Measurements from ENCODE around the gene SYF2.
"Not testable (repeated sequence)": the region's sequence is repeated elsewhere in the genome, so short reads cannot be mapped to it uniquely, and the experiment has no call there.

The SYF2 gene

DNA sequence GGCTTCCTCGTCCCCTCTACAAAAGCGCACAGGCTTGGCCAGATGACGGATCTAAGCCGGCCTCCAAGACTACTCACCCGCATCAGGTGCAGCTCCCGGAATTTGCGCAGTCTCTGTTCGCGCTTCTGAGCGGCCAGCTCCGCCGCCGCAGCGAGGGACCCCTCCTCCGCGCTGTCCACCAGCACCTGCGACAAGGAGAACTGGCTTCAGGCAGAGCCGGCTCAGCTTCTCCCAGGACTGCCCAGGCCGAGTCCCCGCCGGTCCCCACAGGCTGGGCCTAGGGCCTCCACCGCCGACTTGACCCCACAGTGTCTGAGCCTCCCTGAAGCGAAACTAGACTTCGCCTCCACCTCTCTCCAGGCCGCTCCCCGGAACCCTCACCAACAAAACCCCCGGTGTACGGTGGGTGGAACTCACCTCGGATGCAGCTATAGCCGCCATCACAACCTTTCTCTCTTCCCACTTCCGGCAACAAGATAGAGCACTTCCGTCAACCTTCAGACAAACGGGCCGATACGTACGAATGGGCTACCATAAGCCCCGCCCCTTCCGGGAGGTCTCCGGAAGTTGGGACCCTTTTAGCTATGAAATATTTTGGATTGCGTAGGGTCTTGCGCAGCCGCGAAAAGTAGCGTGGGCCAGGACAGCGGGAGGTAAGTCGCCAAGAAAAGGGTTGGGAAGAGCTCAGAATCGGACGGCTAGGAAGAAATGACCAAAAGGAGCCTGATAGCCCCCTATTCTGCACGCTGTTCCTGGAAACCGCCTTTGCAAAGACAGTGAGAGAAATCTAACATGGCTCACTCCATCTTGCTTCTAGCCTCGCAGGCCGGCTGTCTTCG, at the start of gene SYF2 (continued):
- TF ChIP-seq ZNF24 (tag by site-specific recombination; IDR thresholded peaks at IDR 0.05) (no peak), ZBTB49 (tag by site-specific recombination; IDR thresholded peaks at IDR 0.05; ENCODE audit: low read depth) (no peak), ZNF791 (tag by site-specific recombination; IDR thresholded peaks at IDR 0.05) (no peak), ZNF596 (tag by site-specific recombination; IDR thresholded peaks at IDR 0.05) (no peak), ZNF670 (tag by site-specific recombination; IDR thresholded peaks at IDR 0.05; ENCODE audit: low read depth) (no peak), KLF17 (tag by site-specific recombination; IDR thresholded peaks at IDR 0.05) (0 out of 2 replicates have a peak, but pooled peaks have one; percentile 23), ZNF311 (tag by site-specific recombination; IDR thresholded peaks at IDR 0.05; ENCODE audit: borderline replicate concordance) (no peak), PRDM1 (tag by site-specific recombination; IDR thresholded peaks at IDR 0.05) (no peak), ZNF214 (tag by site-specific recombination; IDR thresholded peaks at IDR 0.05; ENCODE audit: borderline replicate concordance) (no peak), ZNF513 (tag by site-specific recombination; IDR thresholded peaks at IDR 0.05) (no peak), ZNF132 (tag by site-specific recombination; IDR thresholded peaks at IDR 0.05; ENCODE audit: borderline replicate concordance) (no peak), ZNF530 (tag by site-specific recombination; IDR thresholded peaks at IDR 0.05; ENCODE audit: low read depth) (no peak), ZNF776 (tag by site-specific recombination; IDR thresholded peaks at IDR 0.05; ENCODE audit: borderline replicate concordance) (no peak), ZNF292 (tag by site-specific recombination; IDR thresholded peaks at IDR 0.05; ENCODE audit: borderline replicate concordance, low read depth) (no peak), ZNF426 (tag by site-specific recombination; IDR thresholded peaks at IDR 0.05) (no peak)
- TF ChIP-seq, protein P1, sequence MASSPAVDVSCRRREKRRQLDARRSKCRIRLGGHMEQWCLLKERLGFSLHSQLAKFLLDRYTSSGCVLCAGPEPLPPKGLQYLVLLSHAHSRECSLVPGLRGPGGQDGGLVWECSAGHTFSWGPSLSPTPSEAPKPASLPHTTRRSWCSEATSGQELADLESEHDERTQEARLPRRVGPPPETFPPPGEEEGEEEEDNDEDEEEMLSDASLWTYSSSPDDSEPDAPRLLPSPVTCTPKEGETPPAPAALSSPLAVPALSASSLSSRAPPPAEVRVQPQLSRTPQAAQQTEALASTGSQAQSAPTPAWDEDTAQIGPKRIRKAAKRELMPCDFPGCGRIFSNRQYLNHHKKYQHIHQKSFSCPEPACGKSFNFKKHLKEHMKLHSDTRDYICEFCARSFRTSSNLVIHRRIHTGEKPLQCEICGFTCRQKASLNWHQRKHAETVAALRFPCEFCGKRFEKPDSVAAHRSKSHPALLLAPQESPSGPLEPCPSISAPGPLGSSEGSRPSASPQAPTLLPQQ (tag by site-specific recombination; IDR thresholded peaks at IDR 0.05): peak; percentile 53; the same call in 1 of the 2 replicates
- TF ChIP-seq, protein P2, sequence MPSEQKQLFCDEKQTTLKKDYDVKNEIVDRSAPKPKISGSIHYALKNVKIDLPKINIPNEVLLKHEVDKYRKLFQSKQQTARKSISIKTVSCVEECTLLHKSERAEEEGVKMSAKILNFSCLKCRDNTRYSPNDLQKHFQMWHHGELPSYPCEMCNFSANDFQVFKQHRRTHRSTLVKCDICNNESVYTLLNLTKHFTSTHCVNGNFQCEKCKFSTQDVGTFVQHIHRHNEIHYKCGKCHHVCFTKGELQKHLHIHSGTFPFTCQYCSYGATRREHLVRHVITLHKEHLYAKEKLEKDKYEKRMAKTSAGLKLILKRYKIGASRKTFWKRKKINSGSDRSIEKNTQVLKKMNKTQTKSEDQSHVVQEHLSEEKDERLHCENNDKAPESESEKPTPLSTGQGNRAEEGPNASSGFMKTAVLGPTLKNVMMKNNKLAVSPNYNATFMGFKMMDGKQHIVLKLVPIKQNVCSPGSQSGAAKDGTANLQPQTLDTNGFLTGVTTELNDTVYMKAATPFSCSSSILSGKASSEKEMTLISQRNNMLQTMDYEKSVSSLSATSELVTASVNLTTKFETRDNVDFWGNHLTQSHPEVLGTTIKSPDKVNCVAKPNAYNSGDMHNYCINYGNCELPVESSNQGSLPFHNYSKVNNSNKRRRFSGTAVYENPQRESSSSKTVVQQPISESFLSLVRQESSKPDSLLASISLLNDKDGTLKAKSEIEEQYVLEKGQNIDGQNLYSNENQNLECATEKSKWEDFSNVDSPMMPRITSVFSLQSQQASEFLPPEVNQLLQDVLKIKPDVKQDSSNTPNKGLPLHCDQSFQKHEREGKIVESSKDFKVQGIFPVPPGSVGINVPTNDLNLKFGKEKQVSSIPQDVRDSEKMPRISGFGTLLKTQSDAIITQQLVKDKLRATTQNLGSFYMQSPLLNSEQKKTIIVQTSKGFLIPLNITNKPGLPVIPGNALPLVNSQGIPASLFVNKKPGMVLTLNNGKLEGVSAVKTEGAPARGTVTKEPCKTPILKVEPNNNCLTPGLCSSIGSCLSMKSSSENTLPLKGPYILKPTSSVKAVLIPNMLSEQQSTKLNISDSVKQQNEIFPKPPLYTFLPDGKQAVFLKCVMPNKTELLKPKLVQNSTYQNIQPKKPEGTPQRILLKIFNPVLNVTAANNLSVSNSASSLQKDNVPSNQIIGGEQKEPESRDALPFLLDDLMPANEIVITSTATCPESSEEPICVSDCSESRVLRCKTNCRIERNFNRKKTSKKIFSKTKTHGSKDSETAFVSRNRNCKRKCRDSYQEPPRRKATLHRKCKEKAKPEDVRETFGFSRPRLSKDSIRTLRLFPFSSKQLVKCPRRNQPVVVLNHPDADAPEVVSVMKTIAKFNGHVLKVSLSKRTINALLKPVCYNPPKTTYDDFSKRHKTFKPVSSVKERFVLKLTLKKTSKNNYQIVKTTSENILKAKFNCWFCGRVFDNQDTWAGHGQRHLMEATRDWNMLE (tag by site-specific recombination; conservative IDR thresholded peaks at IDR 0.05; ENCODE audit: low read depth): peak; percentile 89
- TF ChIP-seq, protein P3, sequence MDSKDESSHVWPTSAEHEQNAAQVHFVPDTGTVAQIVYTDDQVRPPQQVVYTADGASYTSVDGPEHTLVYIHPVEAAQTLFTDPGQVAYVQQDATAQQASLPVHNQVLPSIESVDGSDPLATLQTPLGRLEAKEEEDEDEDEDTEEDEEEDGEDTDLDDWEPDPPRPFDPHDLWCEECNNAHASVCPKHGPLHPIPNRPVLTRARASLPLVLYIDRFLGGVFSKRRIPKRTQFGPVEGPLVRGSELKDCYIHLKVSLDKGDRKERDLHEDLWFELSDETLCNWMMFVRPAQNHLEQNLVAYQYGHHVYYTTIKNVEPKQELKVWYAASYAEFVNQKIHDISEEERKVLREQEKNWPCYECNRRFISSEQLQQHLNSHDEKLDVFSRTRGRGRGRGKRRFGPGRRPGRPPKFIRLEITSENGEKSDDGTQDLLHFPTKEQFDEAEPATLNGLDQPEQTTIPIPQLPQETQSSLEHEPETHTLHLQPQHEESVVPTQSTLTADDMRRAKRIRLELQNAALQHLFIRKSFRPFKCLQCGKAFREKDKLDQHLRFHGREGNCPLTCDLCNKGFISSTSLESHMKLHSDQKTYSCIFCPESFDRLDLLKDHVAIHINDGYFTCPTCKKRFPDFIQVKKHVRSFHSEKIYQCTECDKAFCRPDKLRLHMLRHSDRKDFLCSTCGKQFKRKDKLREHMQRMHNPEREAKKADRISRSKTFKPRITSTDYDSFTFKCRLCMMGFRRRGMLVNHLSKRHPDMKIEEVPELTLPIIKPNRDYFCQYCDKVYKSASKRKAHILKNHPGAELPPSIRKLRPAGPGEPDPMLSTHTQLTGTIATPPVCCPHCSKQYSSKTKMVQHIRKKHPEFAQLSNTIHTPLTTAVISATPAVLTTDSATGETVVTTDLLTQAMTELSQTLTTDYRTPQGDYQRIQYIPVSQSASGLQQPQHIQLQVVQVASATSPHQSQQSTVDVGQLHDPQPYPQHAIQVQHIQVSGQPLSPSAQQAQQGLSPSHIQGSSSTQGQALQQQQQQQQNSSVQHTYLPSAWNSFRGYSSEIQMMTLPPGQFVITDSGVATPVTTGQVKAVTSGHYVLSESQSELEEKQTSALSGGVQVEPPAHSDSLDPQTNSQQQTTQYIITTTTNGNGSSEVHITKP (tag by site-specific recombination; IDR thresholded peaks at IDR 0.05): no peak

- H3K27ac ChIP-seq (ENCODE audit: extremely low read depth, low read depth, low read length); H3K4me1 ChIP-seq (ENCODE audit: control insufficient read depth, insufficient read depth, low read length); CTCF ChIA-PET; POLR2A ChIA-PET; H3K9me3 ChIP-seq (ENCODE audit: control insufficient read depth, insufficient read depth, low read depth, low read length); H3K4me3 ChIP-seq (ENCODE audit: low read depth, low read length); H3K36me3 ChIP-seq (ENCODE audit: control insufficient read depth in 2 of 2, insufficient read depth in 1 of 2, low read length in 2 of 2): not testable (repeated sequence)
Measured at GRCh38 chr1:25279693-25280111, 47.4 kb upstream of the SYF2 start.

Measured in HEK293 (cell line).